Right lobe of liver (tissue), 6 donors: ENCODE results near the gene SUSD6. TPM values are rescaled to one million over a fixed set of nuclear protein-coding genes. Genes with fewer than 3 reads are reported as not detected.

Experiments used
- ATAC-seq, 4 donors: fragments of 200-7000 bp; cut with Tn5 transposase; one replicate each; pipeline ENCODE4 v1.9.1; 2020; ENCODE audit warnings: mild to moderate bottlenecking in 4 of 4, moderate library complexity in 4 of 4
- DNase-seq, 3 donors: peaks; one replicate each; pipeline ENCODE4 v3.0.0-alpha.2; 2020
- H3K27ac ChIP-seq, 3 donors: fragments of 200-600 bp; one replicate each; pipeline ENCODE4 v1.8.0; 2022
- H3K27me3 ChIP-seq, 2 donors: fragments of 200-600 bp; one replicate each; pipeline ENCODE4 v1.8.0; 2022
- H3K36me3 ChIP-seq, 4 donors: fragments of 200-600 bp; sonication (generic) in 1 of 4; one replicate each; pipeline versions ENCODE4 v1.5.1 to v1.8.0; 2017 to 2022; ENCODE audit warnings: control low read depth in 1 of 4
- H3K4me1 ChIP-seq, 4 donors: fragments of 200-600 bp; sonication (generic) in 1 of 4; one replicate each; pipeline versions ENCODE4 v1.5.1 to v1.8.0; 2017 to 2022; ENCODE audit warnings: control low read depth in 1 of 4
- H3K4me3 ChIP-seq, 3 donors: fragments of 200-600 bp; one replicate each; pipeline ENCODE4 v1.8.0; 2022
- H3K9me3 ChIP-seq, 4 donors: fragments of 200-600 bp; sonication (generic) in 1 of 4; one replicate each; pipeline versions ENCODE4 v1.5.1 to v1.8.0; 2017 to 2022; ENCODE audit warnings: control low read depth in 1 of 4
- POLR2A ChIP-seq: fragments of 450-650 bp; IDR thresholded peaks from one replicate; pipeline ENCODE4 v1.6.1; 2017; ENCODE audit warnings: antibody characterized with exemption, mild to moderate bottlenecking
- WGBS: methylation state at CpG from one replicate; pipeline ENCODE4 v1.1.6; 2018; ENCODE audit warnings: low coverage, low lambda C conversion rate; ENCODE audit not compliant: insufficient coverage; ENCODE audit errors: missing lambda C conversion rate; 5-methylcytosine and 5-hydroxymethylcytosine counted together
- intact Hi-C, 2 donors: fragments of 100-400 bp; cut with DNase I; formaldehyde crosslinking; loops; one replicate each; pipeline versions ENCODE4 v1.11.2 to v1.14.1; 2022
- total RNA-seq, 6 experiments: library from RNA; depleted of rRNA in 2 of 6; stranded (reverse); fragments of >200 nt in 2 of 6; fragmentation: NEBNext Ultra II Directional in 3 of 6; extraction: Animal tissue kit (Norgen Biotek cat#: 25700) in 3 of 6; gene quantifications; one replicate each; pipeline versions ENCODE4 v1.1.0 to v1.2.4, GENCODE V29; 2016 to 2023
- TF ChIP-seq, protein P1 (sequence below), 4 donors: fragments of 200-600 bp in 3 of 4; fragments of 450-650 bp in 1 of 4; IDR thresholded peaks; one replicate each; pipeline versions ENCODE4 v1.5.1 to v1.8.0; 2016 to 2022; ENCODE audit warnings: antibody characterized with exemption in 4 of 4, mild to moderate bottlenecking in 2 of 4
- donor health status: DM: no; HTN: yes; CAD: no.
- donor health status: DM: no; HTN: no; CAD: no.
- donor health status: DM: no; HTN: no; CAD: no.
- donor health status: DM: no; HTN: yes; CAD: no.
- donor health status: DM: no; HTN: yes; CAD: no.

SUSD6 gene
- total RNA-seq, 6 experiments from 2014 or later = 9.6 to 17.4 (median 12.5) TPM

DNA sequence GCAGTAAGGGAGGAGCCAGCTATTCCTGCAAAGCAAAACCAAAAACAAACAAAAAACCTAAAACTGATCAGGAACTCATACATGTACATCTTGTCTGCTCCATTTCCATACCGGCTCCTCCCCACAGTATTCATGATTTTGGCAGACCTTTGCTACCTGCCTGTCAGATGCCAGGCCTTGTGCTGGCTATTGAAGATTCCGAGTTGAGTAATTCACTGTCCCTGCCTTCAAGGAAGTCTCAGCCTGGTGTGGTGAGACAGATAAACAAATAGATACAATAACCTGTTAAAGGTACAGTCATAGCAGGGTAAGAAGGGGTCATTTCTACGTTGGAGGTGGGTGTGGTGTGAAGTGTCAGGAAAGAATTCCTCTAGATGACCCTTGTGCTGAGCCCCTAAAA is 42.7 kb downstream of the SUSD6 start:
- TF ChIP-seq POLR2A = no peak
- TF ChIP-seq, protein P1, sequence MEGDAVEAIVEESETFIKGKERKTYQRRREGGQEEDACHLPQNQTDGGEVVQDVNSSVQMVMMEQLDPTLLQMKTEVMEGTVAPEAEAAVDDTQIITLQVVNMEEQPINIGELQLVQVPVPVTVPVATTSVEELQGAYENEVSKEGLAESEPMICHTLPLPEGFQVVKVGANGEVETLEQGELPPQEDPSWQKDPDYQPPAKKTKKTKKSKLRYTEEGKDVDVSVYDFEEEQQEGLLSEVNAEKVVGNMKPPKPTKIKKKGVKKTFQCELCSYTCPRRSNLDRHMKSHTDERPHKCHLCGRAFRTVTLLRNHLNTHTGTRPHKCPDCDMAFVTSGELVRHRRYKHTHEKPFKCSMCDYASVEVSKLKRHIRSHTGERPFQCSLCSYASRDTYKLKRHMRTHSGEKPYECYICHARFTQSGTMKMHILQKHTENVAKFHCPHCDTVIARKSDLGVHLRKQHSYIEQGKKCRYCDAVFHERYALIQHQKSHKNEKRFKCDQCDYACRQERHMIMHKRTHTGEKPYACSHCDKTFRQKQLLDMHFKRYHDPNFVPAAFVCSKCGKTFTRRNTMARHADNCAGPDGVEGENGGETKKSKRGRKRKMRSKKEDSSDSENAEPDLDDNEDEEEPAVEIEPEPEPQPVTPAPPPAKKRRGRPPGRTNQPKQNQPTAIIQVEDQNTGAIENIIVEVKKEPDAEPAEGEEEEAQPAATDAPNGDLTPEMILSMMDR (IDR thresholded peaks at IDR 0.05) = no peak
- H3K27me3 ChIP-seq = no peaks in the 10 kb centered on the region
- H3K9me3 ChIP-seq = no peaks in the 10 kb centered on the region
- ATAC-seq = peak; percentile 24 to 47 (median 44)
- WGBS = 32% methylated on average over 3 of the region's 3 CpGs
- intact Hi-C loops = no loop called here
- peaks cover 3 to 47% (median 25%) of the 10 kb centered on the region in 4 donors for H3K4me1 ChIP-seq
- no peaks in the 10 kb centered on the region for H3K36me3 ChIP-seq
- peak overlapping the region in 1 of 3 donors; percentile 10 for H3K27ac ChIP-seq
- H3K4me3 ChIP-seq = no peak overlapping the region
- no peak for DNase-seq

DNA sequence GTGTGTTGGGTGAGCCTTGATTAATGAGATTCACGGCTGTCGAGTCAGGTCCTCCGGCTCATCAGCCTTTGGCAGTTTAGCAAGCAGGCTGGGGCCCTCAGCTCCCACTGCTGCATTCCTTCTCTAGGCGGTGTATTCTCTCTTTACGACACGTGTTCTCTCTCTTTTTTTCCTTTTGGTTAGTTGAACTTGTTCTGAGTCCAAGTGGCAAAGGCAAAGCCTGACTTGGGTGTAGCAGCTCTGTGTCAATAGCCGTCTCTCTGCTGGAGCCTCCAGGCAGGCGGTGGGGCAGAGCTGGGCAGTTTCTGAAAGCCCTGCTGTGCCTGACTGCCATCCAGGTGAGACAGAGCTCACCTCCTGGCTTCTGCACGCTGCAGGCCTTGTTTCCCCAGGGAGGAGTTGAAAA is 46.6 kb downstream of the SUSD6 start:
- intact Hi-C loops = no loop called here
- Histone ChIP-seq H3K4me1 (peaks cover 0 to 22% (median 8%) of the 10 kb centered on the region in 4 donors), H3K9me3 (no peaks in the 10 kb centered on the region), H3K36me3 (peaks cover 0 to 8% (median 0%) of the 10 kb centered on the region in 4 donors), H3K27me3 (no peaks in the 10 kb centered on the region), H3K27ac (peak overlapping the region in 2 of 3 donors; percentile 20 to 22), H3K4me3 (no peak overlapping the region)
- DNase-seq = peak; percentile 51 to 79 (median 78)
- 44% methylated on average over 8 of the region's 9 CpGs for WGBS
- peak; percentile 84 to 94 (median 90) for ATAC-seq
- TF ChIP-seq, protein P1 (IDR thresholded peaks at IDR 0.05) = no peak
- no peak for TF ChIP-seq POLR2A

DNA sequence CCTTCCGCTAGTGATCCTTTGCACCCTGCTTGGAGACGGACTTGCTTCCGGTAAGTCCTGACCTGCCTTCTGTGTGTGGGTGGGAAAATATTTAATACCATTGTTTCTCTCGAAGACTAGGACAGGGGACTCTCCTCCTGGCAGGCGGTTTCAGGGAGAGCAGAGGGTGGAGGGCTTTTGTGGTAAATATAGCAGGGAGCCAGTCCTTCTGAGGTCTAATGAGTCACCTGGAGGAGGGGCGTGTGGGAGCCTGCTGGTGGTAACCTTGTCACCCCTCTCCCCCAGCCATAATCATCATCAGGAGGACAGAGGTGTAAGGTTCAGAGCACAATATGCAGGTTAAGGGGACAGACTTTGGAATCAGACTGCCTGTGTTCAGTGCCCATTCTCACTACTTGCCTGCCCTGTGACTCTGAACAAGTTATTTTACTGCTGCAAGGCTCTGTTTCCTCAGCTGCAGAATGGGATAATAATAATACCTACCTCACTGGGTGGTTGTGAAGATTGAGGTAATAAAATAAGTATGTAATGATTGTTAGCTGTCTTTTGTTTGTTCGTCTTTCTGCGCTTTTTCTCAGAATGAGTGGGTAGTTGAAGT is 47.4 kb downstream of the SUSD6 start:
- Histone ChIP-seq H3K4me1 (peaks cover 0 to 24% (median 11%) of the 10 kb centered on the region in 4 donors), H3K36me3 (peaks cover 0 to 8% (median 0%) of the 10 kb centered on the region in 4 donors), H3K27me3 (no peaks in the 10 kb centered on the region), H3K9me3 (no peaks in the 10 kb centered on the region), H3K27ac (peak overlapping the region in 2 of 3 donors; percentile 20 to 22), H3K4me3 (no peak overlapping the region)
- 55% methylated on average over 7 of the region's 8 CpGs for WGBS
- intact Hi-C loops = no loop called here
- no peak for TF ChIP-seq POLR2A
- TF ChIP-seq, protein P1 (IDR thresholded peaks at IDR 0.05) = no peak
- ATAC-seq (peak in 1 of 4 donors; percentile 13), DNase-seq (no peak)

DNA sequence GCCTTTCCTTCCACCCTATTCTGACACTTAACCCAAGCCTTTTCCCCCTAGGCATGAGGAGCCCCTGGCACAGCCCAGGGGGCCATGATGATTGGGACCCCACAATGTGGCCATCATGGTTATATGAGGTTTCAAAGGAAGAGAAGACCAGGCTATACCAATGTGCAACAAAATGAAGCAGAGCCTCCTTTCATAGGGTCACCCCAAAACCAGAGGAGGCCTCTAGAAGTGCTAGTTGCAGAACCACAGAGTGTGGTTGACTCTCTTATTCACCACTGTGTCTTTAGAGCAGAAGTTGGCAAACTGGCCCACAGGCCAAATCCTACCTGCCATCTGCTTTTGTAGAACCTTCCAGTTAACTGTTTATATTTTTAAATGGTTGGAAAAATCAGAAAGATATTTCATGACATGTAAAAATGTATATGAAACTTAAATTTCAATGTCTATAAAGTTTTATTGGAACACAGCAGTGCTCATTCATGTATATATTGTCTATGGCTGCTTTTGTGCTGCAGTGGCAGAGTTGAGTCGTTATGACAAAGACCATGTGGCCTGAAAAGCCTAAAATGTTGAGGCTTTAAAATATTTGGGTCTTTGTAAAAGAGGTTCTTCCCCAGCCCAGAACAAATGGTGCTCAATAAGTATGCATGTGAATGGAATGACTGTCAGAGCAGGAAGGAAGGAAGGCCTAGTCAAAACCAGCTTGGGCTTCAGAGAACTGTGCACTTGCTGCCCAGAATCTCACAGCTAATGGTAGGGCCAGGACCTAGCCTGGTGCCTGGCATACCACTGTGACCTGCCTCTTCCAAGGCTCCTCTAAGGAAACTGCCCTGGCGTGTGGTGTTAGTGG is 49.2 kb downstream of the SUSD6 start:
- DNase-seq (no peak), ATAC-seq (no peak)
- Histone ChIP-seq H3K36me3 (peaks cover 0 to 8% (median 0%) of the 10 kb centered on the region in 4 donors), H3K27me3 (no peaks in the 10 kb centered on the region), H3K9me3 (no peaks in the 10 kb centered on the region), H3K27ac (no peak overlapping the region), H3K4me1 (peaks cover 0 to 31% (median 11%) of the 10 kb centered on the region in 4 donors), H3K4me3 (no peak overlapping the region)
- 87% methylated on average over 2 of the region's 2 CpGs for WGBS
- intact Hi-C loops = no loop called here
- TF ChIP-seq, protein P1 (IDR thresholded peaks at IDR 0.05) = no peak
- no peak for TF ChIP-seq POLR2A
